CD4-positive, alpha-beta T cell treated with Interleukin-4 for 1 hour (primary cell): ENCODE measurements around the gene ADH1C.
"Not testable (repeated sequence)": the region's sequence is repeated elsewhere in the genome, so short reads cannot be mapped to it uniquely, and the experiment has no call there.

Source experiments
- DNase-seq, 2 donors: peaks; one replicate each; pipeline ENCODE4 v3.0.0-alpha.2; 2020 to 2022

Gene ADH1C

GRCh38 chr4:99352602-99353537 lies at the start of gene ADH1C:
TSS of gene ADH1C (minus strand) at chr4:99352746. CDS start at chr4:99352675, 71 bp downstream.
- DNase-seq = no peak

- no peak for DNase-seq
Measured at GRCh38 chr4:99400831-99401230, 48.3 kb upstream of the ADH1C start.

- DNase-seq = no peak
Measured at GRCh38 chr4:99399017-99399416, 46.5 kb upstream of the ADH1C start.

GRCh38 chr4:99395595-99396364 lies 43.2 kb upstream of the ADH1C start:
- no peak for DNase-seq

- no peak for DNase-seq
Measured at GRCh38 chr4:99394896-99395295, 42.4 kb upstream of the ADH1C start.

GRCh38 chr4:99390055-99390454 lies 37.5 kb upstream of the ADH1C start:
- no peak for DNase-seq

- DNase-seq = no peak
Measured at GRCh38 chr4:99389606-99390005, 37.1 kb upstream of the ADH1C start.

- DNase-seq = no peak
Measured at GRCh38 chr4:99383833-99384392, 31.4 kb upstream of the ADH1C start.

- no peak for DNase-seq
Measured at GRCh38 chr4:99383399-99383798, 30.9 kb upstream of the ADH1C start.

- no peak for DNase-seq
Measured at GRCh38 chr4:99382745-99383360, 30.3 kb upstream of the ADH1C start.

GRCh38 chr4:99381588-99382175 lies 29.1 kb upstream of the ADH1C start:
- DNase-seq = no peak

GRCh38 chr4:99379571-99379970 lies 27.0 kb upstream of the ADH1C start:
- DNase-seq = no peak

- no peak for DNase-seq
Measured at GRCh38 chr4:99378876-99379275, 26.3 kb upstream of the ADH1C start.

GRCh38 chr4:99377341-99377740 lies 24.8 kb upstream of the ADH1C start:
- not testable (repeated sequence) for DNase-seq

GRCh38 chr4:99372464-99372863 lies 19.9 kb upstream of the ADH1C start:
- DNase-seq = not testable (repeated sequence)

GRCh38 chr4:99367817-99368216 lies 15.3 kb upstream of the ADH1C start:
- not testable (repeated sequence) for DNase-seq

GRCh38 chr4:99366491-99366890 lies 13.9 kb upstream of the ADH1C start:
- DNase-seq = no peak

- DNase-seq = no peak
Measured at GRCh38 chr4:99362768-99363167, 10.2 kb upstream of the ADH1C start.

GRCh38 chr4:99361899-99362275 lies 9.3 kb upstream of the ADH1C start:
- no peak for DNase-seq

- DNase-seq = no peak
Measured at GRCh38 chr4:99361268-99361898, 8.8 kb upstream of the ADH1C start.

- no peak for DNase-seq
Measured at GRCh38 chr4:99359480-99360204, 7.1 kb upstream of the ADH1C start.

- DNase-seq = no peak
Measured at GRCh38 chr4:99357948-99358347, 5.4 kb upstream of the ADH1C start.
